Measurements from ENCODE around the gene TTC16. TPM values are rescaled to one million over a fixed set of nuclear protein-coding genes. Genes with fewer than 3 reads are reported as not detected.

The TTC16 gene, protein sequence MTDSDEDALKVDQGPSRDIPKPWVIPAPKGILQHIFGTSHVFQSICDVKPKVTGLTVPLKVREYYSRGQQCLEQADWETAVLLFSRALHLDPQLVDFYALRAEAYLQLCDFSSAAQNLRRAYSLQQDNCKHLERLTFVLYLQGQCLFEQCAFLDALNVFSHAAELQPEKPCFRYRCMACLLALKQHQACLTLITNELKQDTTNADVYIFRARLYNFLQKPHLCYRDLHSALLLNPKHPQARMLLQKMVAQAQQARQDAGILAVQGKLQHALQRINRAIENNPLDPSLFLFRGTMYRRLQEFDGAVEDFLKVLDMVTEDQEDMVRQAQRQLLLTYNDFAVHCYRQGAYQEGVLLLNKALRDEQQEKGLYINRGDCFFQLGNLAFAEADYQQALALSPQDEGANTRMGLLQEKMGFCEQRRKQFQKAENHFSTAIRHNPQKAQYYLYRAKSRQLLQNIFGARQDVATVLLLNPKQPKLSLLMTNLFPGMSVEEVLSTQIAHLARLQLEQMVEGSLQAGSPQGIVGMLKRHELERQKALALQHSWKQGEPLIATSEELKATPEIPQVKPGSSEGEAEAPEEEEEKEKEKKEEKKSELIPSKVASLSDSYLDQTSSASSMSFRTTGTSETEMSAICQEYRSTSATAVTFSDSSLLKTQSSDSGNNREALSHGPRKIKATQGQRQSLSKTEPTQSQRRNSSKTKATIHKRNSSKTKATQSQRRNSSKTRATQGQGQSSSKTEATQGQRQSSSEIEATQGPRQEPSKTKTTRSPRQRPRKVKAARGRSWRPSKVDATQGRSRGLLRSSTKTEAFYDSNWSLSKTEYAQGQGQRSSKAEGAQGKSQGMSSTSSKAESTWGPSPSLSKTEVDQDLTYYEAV
- 0.11 TPM in 1 of 2 replicates, not detected in the other for total RNA-seq

GRCh38 chr9:127715470-127716337 is at the start of gene TTC16, which contains the start of gene PTRH1:
Gene TTC16, plus strand, starts transcription at chr9:127716079. Its CDS starts 67 bp downstream, at chr9:127716146.
Gene PTRH1, minus strand, starts transcription at chr9:127715663. Its CDS starts 24 bp downstream, at chr9:127715639.

DNA sequence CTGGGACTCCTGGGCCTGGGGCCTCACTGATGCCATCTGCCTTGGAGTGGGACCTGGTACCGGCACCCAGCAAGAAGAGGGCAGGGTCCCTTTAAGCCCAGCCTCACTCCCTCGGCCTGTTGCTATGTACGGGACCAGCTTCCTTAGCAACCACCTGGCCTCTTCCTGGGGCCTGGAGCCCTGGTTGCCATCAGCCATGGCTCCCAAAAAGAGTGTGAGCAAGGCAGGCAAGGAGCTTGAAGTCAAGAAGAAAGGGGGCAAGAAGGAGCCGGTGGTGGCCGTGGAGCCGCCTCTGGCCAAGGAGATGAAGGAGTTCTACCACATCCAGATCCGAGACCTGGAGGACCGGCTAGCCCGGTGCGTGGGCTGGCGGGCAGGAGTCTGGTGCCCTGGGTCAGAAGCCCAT is 9.0 kb upstream of the TTC16 start, which contains the start of gene CFAP157:
CFAP157 (plus strand) TSS at position 153 of the 406 bp plus-strand sequence; CDS start at position 197, 44 bp downstream.

GRCh38 chr9:127734747-127735529 is 19.1 kb downstream of the TTC16 start, which contains the start of gene TOR2A:
Gene TOR2A, minus strand, starts transcription at chr9:127735294. Its CDS starts 24 bp downstream, at chr9:127735270.

DNA sequence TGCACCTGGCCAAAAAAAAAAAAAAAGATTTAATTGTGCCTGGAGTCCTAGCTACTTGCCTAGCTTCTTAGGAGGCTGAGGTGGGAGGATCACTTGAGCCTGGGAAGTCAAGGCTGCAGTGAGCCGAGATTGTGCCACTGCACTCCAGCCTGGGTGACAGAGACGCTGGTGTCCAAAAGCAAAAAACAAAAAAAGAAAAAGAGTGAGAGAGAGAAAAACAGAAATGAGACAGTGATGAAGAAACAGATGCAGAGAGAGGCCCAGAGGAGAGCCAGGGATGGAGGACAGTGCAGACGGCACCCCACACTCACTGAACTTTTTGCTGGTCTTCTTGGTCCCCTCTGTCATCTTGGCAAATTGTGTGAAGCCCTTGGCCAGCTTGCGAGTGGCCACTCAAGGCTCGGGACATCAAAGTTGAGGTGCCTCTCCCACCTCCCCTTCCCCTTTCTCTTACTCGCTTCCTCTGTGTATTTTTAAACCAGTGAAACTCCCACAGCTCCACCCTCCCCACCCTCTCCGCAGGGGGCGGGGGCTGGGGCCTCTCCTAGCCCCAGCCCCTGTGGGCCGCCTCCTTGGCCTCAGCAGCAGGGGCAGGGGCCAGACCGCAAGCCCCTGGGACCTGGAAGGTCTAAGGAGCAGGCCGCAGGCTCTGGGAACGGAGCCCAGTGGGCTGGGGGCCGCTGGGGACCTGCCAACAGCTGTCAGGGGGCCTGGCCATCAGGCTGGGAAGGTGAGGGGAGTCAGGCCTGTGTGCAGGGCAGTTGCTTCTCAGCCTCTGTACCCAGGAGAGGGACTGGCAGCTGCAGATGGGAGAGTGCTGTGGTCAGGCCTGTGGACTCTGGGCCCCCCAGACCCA is 62.6 kb downstream of the TTC16 start, which contains the start of gene SH2D3C:
SH2D3C (minus strand) TSS at position 387 of the 856 bp plus-strand sequence; CDS start at position 348, 39 bp downstream.

Other genes with a start within 250 kb of the TTC16 start
- gene STXBP1, start 103.8 kb upstream of the TTC16 start, total RNA-seq: 58.5 and 64.5 TPM in 2 replicates
- gene CFAP157, start 9.1 kb upstream of the TTC16 start, total RNA-seq: under 0.01 TPM in 1 of 2 replicates, not detected in the other
- 19.7 and 21.7 TPM in 2 replicates for gene PTRH1, start 416 bp upstream of the TTC16 start, total RNA-seq
- gene TOR2A, start 19.2 kb downstream of the TTC16 start, total RNA-seq: 2.6 and 2.7 TPM in 2 replicates
- 0.11 and 0.25 TPM in 2 replicates for gene SH2D3C, start 62.6 kb downstream of the TTC16 start, total RNA-seq
- 44.3 and 46.0 TPM in 2 replicates for gene CDK9, start 70.0 kb downstream of the TTC16 start, total RNA-seq
- gene FPGS, start 86.8 kb downstream of the TTC16 start, total RNA-seq: 62.2 and 69.2 TPM in 2 replicates
- gene ENG, start 138.6 kb downstream of the TTC16 start, total RNA-seq: 5.8 and 7.1 TPM in 2 replicates
- gene AK1, start 161.6 kb downstream of the TTC16 start, total RNA-seq: 15.1 and 15.2 TPM in 2 replicates
- gene ST6GALNAC6, start 183.5 kb downstream of the TTC16 start, total RNA-seq: 26.1 and 29.6 TPM in 2 replicates
- 19.5 and 21.9 TPM in 2 replicates for gene ST6GALNAC4, start 201.0 kb downstream of the TTC16 start, total RNA-seq
- gene PIP5KL1, start 214.7 kb downstream of the TTC16 start, total RNA-seq: 1.2 and 3.1 TPM in 2 replicates
- 13.0 and 14.3 TPM in 2 replicates for gene DPM2, start 221.8 kb downstream of the TTC16 start, total RNA-seq